Activated naive CD8-positive, alpha-beta T cell treated with anti-CD3 and anti-CD28 coated beads, Interleukin-2, amount 10 ng/mL, durations not matched to agents 7 days and 5 days (primary cell): ENCODE results near the gene THBS4. TPM values are rescaled to one million over a fixed set of nuclear protein-coding genes. Genes with fewer than 3 reads are reported as not detected.

Experiments
- ATAC-seq: fragments of 150-1000 bp; cut with Tn5 transposase; one replicate; pipeline ENCODE4 v1.10.0; 2021; ENCODE audit warnings: low read depth, moderate library complexity
- POLR2A ChIA-PET: fragments of 350-600 bp; sonication (Branson Sonifier 250); formaldehyde crosslinking; loops from one replicate; lab custom pipeline; 2021; ENCODE audit warnings: antibody characterized with exemption; lab: Charles Lee
- DNase-seq: peaks from one replicate; pipeline ENCODE4 v3.0.0; 2021
- H3K27ac Mint-ChIP-seq: one replicate; pipeline ENCODE4 v1.8.0; 2022; ENCODE audit warnings: mild to moderate bottlenecking, mixed read lengths
- H3K27me3 Mint-ChIP-seq: one replicate; pipeline ENCODE4 v1.8.0; 2022; ENCODE audit warnings: mild to moderate bottlenecking, moderate library complexity, mixed read lengths
- H3K36me3 Mint-ChIP-seq: one replicate; pipeline ENCODE4 v1.8.0; 2021; ENCODE audit warnings: mild to moderate bottlenecking, mixed read lengths
- H3K4me1 Mint-ChIP-seq: one replicate; pipeline ENCODE4 v1.8.0; 2021; ENCODE audit warnings: mixed read lengths
- H3K4me3 Mint-ChIP-seq: one replicate; pipeline ENCODE4 v1.8.0; 2022; ENCODE audit warnings: mild to moderate bottlenecking, moderate library complexity, mixed read lengths
- H3K9me3 Mint-ChIP-seq: one replicate; pipeline ENCODE4 v1.8.0; 2021; ENCODE audit warnings: mixed read lengths
- total RNA-seq, 2 experiments: library from RNA; stranded (reverse); gene quantifications; one replicate each; pipeline ENCODE4 v1.2.3, GENCODE V29; 2021

The THBS4 gene
- under 1 TPM; 0.47 to 0.57 TPM for total RNA-seq

DNA sequence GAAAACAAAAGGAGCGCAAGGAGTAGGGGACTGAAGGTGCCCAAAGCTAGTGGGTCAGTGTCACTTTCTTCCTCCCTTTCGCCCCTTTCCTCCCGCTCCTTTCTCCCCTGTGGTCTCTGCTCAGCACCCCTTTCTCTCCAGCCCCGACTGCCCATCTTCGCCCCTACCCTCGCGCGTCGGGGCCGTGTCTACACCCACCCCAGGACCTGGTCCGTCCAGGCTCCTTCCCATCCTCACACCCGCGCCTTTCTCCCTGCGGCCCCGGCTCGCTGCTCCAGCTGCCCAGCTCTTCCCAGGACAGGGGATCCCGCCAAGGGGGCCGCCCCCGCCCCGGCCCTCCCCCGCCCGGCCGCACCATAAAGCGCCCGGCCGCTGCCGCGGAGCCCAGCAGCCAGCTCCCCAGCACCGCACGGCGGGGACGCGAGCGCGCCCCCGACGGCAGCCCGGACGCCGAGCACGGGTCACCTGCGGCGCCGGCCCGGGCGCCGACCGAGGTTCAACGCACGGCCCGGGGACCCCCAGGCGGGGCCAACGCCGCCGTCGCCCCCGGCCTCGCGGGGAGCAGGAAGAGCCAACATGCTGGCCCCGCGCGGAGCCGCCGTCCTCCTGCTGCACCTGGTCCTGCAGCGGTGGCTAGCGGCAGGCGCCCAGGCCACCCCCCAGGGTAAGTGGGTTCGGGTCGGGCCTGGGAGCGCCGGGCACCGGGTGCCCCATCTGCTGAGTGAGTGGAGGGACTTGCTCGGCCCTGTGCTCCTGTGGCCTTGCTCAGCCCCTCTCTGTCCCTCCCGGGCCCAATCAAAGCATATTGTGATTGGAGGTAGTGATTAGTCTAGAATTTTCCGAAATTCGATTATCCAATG is at the start of gene THBS4:
Gene THBS4, plus strand, starts transcription at position 387 of the 860 bp plus-strand sequence. Its CDS starts 190 bp downstream, at position 577.
- no peaks in the 10 kb centered on the region for H3K9me3 Mint-ChIP-seq
- DNase-seq (peak; percentile 46), ATAC-seq (peak; percentile 50)
- no peak within 1 kb of the TSS for H3K27ac Mint-ChIP-seq
- peaks cover 17% of the 10 kb centered on the region for H3K4me1 Mint-ChIP-seq
- POLR2A ChIA-PET, result interaction anchor here (1.4 kb wide), 1 partner anchor 44 kb away, joined by 3 read pairs; the partner anchor contains the start of gene MTX3
- no peaks in the 10 kb centered on the region for H3K36me3 Mint-ChIP-seq
- H3K27me3 Mint-ChIP-seq, result peaks cover 51% of the 10 kb centered on the region
- H3K4me3 Mint-ChIP-seq, result peak within 1 kb of the TSS; percentile 67

DNA sequence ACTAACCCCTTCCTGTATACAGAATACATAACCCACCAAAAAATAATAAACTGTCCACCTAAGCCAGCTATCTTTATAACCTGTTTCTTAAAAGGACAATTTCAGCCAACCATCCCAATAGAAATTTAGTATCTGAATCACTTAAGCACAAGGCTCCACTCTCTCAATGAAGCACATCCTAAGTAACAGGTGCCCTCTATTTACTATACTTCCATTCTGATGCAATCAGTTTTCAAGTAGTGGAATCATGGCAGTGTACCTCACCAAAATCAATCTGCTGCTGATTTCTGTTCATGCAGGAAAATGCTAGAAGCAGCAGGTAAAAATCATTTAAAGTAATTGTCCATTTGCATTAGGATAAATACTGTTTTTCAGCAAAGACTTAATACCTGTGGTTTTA is 48.9 kb upstream of the THBS4 start:
- no peak for ATAC-seq
- DNase-seq, result no peak
- no peak overlapping the region for H3K4me3 Mint-ChIP-seq
- peaks cover 34% of the 10 kb centered on the region for H3K4me1 Mint-ChIP-seq
- no peaks in the 10 kb centered on the region for H3K27me3 Mint-ChIP-seq
- H3K36me3 Mint-ChIP-seq, result peaks cover 53% of the 10 kb centered on the region
- H3K9me3 Mint-ChIP-seq, result no peaks in the 10 kb centered on the region
- no peak overlapping the region for H3K27ac Mint-ChIP-seq
- POLR2A ChIA-PET, result no interaction called here

DNA sequence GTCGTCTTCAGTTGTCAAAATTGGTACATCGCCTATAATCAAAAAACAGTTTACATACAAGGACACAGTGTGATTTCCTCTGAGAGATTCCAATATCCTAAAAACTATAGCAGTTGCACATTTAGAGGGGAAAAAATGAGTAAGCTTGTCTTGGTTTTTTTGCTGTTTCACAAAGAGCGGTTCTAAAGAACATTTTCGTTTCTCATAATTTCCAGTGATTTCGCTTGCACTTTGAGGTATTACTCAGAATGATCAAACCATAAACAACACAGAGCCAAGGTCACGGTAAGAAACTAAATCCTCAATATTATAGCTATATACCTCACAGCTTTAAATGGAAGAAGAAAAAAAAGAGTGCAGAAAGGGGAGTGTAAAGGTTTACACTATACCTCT is 44.9 kb upstream of the THBS4 start:
- Mint-ChIP-seq H3K9me3 (no peaks in the 10 kb centered on the region), H3K4me3 (peak overlapping the region; percentile 94), H3K27ac (peak overlapping the region; percentile 95), H3K4me1 (peaks cover 19% of the 10 kb centered on the region), H3K27me3 (no peaks in the 10 kb centered on the region), H3K36me3 (peaks cover 29% of the 10 kb centered on the region)
- POLR2A ChIA-PET, result interaction anchor here (0.5 to 3.3 kb wide), 9 partner anchors 10 to 1862 kb away, joined by 3 to 50 read pairs (median 5); partner anchors contain the start of genes HOMER1, JMY and SERINC5
- ATAC-seq (peak; percentile 60), DNase-seq (no peak)

DNA sequence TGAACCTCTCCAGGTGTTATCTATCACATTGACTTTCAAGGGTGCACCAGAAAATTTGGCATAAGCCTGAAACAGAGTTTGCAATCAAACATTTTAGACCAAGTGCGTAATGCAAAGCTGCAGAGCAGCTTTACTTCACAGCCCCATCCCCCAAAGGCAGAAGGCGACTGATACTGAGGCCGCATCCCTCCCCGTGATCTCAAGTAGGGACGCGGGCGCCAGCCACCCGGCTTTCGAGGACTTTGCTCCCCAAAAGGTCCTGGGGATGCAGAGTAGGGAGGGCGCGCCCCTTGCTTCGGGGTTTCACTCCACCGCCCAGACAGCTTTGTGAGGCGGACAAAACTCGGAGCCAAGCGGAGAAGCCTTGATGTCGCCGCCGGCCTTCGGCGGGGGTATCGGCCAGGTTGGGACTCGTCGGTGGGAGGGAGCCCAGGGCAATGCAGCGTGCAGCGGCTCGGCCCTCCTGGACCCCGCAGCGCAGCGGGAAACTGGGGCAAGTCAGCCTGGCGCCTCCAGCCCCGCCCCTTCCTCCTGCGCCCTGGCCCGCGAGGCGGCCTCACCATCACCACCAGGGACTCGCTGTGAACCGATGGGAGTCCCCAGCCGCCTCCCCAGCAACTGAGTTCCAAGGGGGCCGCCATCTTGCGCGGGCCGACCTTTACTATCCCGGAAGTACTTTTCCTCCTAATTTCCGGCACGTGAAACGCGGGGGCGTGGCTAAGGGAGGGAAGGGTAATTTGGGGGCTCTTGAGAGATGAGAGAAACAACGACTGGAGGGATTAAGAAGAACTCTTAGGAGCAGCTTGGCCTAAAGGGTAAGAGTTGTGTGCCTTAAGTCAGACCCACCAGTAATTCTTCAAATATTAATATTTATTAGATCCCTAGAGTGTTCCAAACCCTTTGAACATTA is 44.3 kb upstream of the THBS4 start, which contains the start of gene MTX3:
Gene MTX3, minus strand, starts transcription at position 665 of the 910 bp plus-strand sequence. Its CDS starts 24 bp downstream, at position 641.
- Mint-ChIP-seq H3K27me3 (no peaks in the 10 kb centered on the region), H3K4me1 (peaks cover 19% of the 10 kb centered on the region), H3K9me3 (no peaks in the 10 kb centered on the region), H3K36me3 (peaks cover 29% of the 10 kb centered on the region), H3K4me3 (peak within 1 kb of the TSS; percentile 94), H3K27ac (peak within 1 kb of the TSS; percentile 95)
- POLR2A ChIA-PET, result interaction anchor here (0.8 to 3.3 kb wide), 9 partner anchors 10 to 754 kb away, joined by 3 to 50 read pairs (median 4); partner anchors contain the start of genes HOMER1, JMY and SERINC5
- peak; percentile 88 for DNase-seq
- ATAC-seq, result peak; percentile 86

DNA sequence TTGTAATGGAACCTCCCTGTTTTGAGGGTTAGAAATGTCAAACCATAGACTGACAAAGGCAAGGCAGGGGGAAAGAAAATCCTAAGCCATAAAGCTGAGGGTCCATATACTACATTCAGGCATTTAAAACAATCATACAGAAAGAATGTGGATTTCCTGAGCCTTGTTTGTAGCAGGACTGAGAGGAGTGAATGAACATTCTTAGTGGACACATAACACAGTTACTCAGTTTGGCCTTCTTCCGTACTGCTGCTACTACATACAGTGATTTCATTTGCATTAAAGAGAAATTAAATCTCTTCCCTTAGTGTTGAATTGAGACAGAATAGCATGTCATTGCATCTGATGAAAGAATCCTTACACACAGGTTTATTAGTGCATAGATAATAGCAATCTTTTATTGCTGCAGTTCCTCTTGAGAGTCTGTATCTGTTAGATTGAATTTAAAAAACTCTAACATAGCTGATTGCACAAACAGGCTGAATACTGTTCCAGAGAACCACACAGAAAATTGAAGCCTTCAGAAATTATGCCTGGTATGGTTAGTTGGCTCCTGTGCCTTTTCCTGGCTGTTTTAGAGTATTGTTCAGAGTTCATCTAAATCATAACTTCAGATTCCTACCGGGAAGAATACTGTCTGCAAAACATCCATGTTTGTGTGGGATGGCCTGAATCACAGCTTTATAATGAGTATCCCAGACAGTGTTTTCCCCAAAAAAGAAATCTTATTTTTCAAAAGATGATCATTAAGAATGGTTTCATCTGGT is 42.1 kb upstream of the THBS4 start:
- H3K27ac Mint-ChIP-seq, result no peak overlapping the region
- H3K27me3 Mint-ChIP-seq, result no peaks in the 10 kb centered on the region
- H3K36me3 Mint-ChIP-seq, result peaks cover 10% of the 10 kb centered on the region
- POLR2A ChIA-PET, result interaction anchor here (0.7 kb wide), 1 partner anchor 55 kb away, joined by 3 read pairs; no protein-coding TSS in a partner anchor
- no peak for DNase-seq
- no peaks in the 10 kb centered on the region for H3K9me3 Mint-ChIP-seq
- ATAC-seq, result no peak
- H3K4me1 Mint-ChIP-seq, result peaks cover 14% of the 10 kb centered on the region
- no peak overlapping the region for H3K4me3 Mint-ChIP-seq

DNA sequence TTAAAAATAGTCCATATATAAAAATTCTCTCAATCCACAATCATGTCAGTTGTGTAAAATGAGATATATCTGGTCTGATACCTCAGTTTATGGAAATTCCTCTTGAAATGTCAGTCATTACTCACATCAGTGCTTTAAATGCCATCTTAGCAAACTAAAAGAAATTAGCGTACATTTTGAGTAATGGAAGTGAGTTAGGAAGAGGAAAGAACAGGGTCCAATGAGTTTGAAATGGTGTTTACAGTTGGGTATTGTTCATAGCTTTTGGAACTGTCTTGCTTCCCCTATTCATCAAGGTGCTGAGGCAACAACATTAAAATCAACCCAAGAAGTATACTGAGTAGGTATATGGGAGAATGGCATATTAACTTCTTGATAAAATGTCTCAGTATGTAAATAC is 35.4 kb upstream of the THBS4 start:
- no peaks in the 10 kb centered on the region for H3K27me3 Mint-ChIP-seq
- H3K27ac Mint-ChIP-seq, result no peak overlapping the region
- POLR2A ChIA-PET, result no interaction called here
- peaks cover 10% of the 10 kb centered on the region for H3K36me3 Mint-ChIP-seq
- H3K9me3 Mint-ChIP-seq, result no peaks in the 10 kb centered on the region
- H3K4me1 Mint-ChIP-seq, result no peaks in the 10 kb centered on the region
- H3K4me3 Mint-ChIP-seq, result no peak overlapping the region
- ATAC-seq (no peak), DNase-seq (no peak)

DNA sequence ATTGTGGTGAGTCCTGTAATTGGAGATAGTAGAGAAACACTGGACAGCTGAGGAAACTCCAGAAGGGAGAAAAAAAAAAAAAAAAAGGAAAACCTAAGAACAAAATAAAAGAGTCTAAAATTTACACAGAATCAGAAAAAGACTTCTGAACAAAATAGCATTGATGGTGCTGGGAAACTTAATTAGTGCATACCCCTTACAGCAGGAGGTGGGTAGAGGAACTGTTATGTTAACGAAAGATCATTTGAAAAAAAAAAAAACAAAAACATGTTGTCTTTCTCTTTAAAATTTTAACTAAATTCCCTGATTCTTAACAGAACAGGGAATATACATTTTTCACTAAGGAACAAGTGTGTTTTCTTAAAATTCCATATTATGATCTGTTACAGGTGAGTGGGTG is 32.5 kb upstream of the THBS4 start:
- POLR2A ChIA-PET, result no interaction called here
- Mint-ChIP-seq H3K27me3 (no peaks in the 10 kb centered on the region), H3K4me3 (no peak overlapping the region), H3K9me3 (peaks cover 1% of the 10 kb centered on the region), H3K27ac (no peak overlapping the region), H3K36me3 (peaks cover 10% of the 10 kb centered on the region), H3K4me1 (no peaks in the 10 kb centered on the region)
- DNase-seq (no peak), ATAC-seq (no peak)

DNA sequence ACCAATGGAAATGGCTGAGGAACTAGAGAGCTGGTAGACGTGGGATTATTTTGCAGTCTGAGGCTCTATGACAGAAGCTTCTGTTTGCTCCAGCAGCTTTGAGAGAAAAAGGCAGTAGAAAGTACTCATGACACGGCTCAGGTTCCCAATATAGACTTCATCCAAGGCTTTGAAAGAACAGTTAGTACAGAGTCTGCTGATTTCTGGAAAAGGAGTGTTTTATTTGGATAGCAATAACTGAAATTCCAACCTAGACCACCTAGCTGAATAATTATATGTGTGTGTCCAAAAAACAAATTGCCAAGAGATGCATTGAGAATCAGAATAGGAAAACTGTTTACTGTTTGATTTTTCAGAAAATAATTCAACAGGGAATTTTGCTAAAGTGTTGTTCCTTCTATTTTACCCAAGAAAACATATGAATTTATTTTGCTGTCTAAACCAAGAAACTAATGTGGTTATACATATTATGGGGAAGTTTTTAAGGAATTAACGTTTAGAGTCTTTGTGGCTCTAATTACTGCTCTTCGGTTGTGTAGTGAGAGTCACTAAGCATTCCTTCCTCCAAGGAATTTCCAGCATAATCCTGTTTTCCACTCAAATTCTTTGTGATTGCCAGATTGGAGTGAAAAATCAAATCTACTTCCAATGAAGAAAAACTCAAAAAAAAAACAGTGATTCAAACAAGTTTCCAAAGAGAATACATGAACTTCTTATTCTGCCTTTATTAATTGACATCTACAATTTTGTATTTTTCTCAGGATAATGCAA is 26.0 kb upstream of the THBS4 start:
- Mint-ChIP-seq H3K36me3 (peaks cover 5% of the 10 kb centered on the region), H3K9me3 (peaks cover 3% of the 10 kb centered on the region), H3K4me1 (peaks cover 4% of the 10 kb centered on the region), H3K27me3 (no peaks in the 10 kb centered on the region), H3K27ac (no peak overlapping the region), H3K4me3 (no peak overlapping the region)
- ATAC-seq (no peak), DNase-seq (no peak)
- POLR2A ChIA-PET, result no interaction called here

DNA sequence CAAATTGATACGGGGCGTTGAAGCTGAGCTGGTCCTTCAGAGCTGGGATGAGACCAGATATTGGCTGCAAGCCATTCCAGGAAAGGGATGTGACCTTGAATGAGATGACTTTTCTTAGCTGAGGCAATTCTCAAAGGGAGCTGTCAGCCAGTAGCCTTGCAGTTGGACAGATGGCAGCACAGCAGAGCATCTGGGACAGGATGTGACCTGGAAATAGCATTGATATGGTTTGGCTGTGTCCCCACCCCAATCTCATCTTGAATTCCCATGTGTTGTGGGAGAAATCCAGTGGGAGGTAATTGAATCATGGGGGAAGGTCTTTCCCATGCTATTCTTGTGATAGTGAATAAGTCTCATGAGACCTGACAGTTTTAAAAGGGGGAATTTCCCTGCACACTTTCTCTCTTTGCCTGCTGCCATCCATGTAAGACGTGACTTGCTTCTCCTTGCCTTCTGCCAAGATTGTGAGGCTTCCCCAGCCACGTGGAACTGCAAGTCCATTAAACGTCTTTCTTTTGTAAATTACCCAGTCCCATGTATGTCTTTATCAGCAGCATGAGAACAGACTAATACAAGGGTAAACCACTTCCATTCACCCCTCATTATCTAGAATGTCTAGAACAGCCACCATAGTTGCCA is 24.3 kb upstream of the THBS4 start:
- peaks cover 5% of the 10 kb centered on the region for H3K36me3 Mint-ChIP-seq
- H3K9me3 Mint-ChIP-seq, result peaks cover 3% of the 10 kb centered on the region
- H3K27ac Mint-ChIP-seq, result no peak overlapping the region
- H3K27me3 Mint-ChIP-seq, result no peaks in the 10 kb centered on the region
- ATAC-seq (no peak), DNase-seq (no peak)
- H3K4me3 Mint-ChIP-seq, result no peak overlapping the region
- H3K4me1 Mint-ChIP-seq, result peaks cover 4% of the 10 kb centered on the region
- POLR2A ChIA-PET, result no interaction called here

DNA sequence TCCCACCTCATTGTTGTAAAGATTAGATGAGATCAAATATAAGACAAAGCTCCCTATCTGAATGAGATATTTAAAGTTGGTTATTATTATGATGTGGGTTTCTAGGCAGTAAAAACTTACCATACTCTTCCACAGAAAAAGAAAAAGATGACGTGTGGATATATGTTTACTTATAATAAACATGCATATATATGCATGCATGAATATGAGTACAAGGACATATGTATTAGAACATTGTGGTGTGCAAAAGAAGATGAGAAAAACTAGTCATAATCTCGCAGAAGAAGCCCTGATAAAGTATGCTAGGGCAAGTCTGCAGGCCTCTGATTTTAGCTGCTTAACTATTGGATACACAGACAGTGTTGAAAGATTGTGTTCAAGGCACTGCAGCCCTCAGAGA is 10.1 kb upstream of the THBS4 start:
- no peak for DNase-seq
- Mint-ChIP-seq H3K4me1 (peaks cover 7% of the 10 kb centered on the region), H3K27ac (no peak overlapping the region), H3K27me3 (peaks cover 15% of the 10 kb centered on the region), H3K4me3 (no peak overlapping the region), H3K9me3 (no peaks in the 10 kb centered on the region), H3K36me3 (no peaks in the 10 kb centered on the region)
- ATAC-seq, result no peak
- POLR2A ChIA-PET, result no interaction called here

DNA sequence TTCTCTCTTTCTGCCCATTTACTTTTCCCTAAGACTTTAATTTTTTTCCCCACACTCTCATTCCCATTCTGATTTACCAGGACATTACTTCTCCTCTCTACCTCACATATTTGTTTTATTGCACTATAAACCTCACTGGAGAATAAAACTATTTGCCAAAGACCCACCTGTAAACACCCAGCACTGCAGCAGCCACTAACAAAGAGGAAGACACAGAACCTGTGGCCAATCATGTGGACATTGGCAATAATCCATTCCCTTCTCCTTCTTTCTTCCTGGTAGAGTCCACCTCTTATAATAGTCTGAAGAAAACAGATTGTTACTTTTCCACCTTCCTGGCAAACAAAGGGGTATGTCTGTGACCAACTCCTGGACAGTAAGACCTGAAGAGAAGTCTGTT is 8.3 kb upstream of the THBS4 start:
- H3K4me3 Mint-ChIP-seq, result no peak overlapping the region
- H3K27ac Mint-ChIP-seq, result no peak overlapping the region
- POLR2A ChIA-PET, result no interaction called here
- DNase-seq, result no peak
- peaks cover 15% of the 10 kb centered on the region for H3K27me3 Mint-ChIP-seq
- no peak for ATAC-seq
- H3K4me1 Mint-ChIP-seq, result peaks cover 16% of the 10 kb centered on the region
- no peaks in the 10 kb centered on the region for H3K9me3 Mint-ChIP-seq
- H3K36me3 Mint-ChIP-seq, result no peaks in the 10 kb centered on the region

DNA sequence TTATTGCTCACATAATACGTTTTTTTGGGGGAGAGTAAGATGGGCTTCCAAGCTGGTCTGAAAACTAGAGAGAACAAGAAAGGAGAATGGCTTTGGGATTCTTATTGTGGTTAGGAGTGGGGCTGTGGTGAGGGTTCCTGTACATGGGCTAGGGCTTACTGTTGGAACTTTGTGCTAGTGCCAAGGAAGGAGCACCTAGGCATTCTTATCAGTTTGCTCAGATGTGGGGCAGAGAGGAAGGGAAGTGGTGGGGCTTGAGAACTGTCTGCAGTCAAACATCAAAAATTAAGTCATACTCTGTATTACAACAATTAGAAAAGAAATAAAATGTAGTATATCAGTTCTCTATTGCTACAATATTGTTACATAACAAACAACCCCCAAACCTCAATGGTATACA is 4.0 kb upstream of the THBS4 start:
- Mint-ChIP-seq H3K27ac (no peak overlapping the region), H3K4me1 (peaks cover 22% of the 10 kb centered on the region), H3K9me3 (no peaks in the 10 kb centered on the region), H3K4me3 (no peak overlapping the region), H3K27me3 (peaks cover 34% of the 10 kb centered on the region), H3K36me3 (no peaks in the 10 kb centered on the region)
- DNase-seq (no peak), ATAC-seq (no peak)
- POLR2A ChIA-PET, result no interaction called here
